ENCODE results near the gene ACBD4.
A peak's percentile ranks its signal among the peaks of the same experiment; 100 is the strongest.

The ACBD4 gene

GRCh38 chr17:45144199-45145034 is 8.9 kb downstream of the ACBD4 start:
- H3K27ac ChIP-seq = peak overlapping the region; percentile 86
- peak overlapping the region; percentile 98 for H3K4me2 ChIP-seq
- no peaks in the 10 kb centered on the region for H3K36me3 ChIP-seq
- TF ChIP-seq Cebpa-rat (IDR thresholded peaks at IDR 0.05) = no peak
- H3K9ac ChIP-seq = peak overlapping the region; percentile 80
- H3K9me3 ChIP-seq = no peaks in the 10 kb centered on the region
- H3K4me3 ChIP-seq = peak overlapping the region; percentile 65
- H3K27me3 ChIP-seq = no peaks in the 10 kb centered on the region
- peaks cover 56% of the 10 kb centered on the region for H3K4me1 ChIP-seq
- H4K20me1 ChIP-seq = peaks cover 9% of the 10 kb centered on the region

GRCh38 chr17:45145035-45145389 is 9.5 kb downstream of the ACBD4 start:
- Histone ChIP-seq H3K4me3 (peak overlapping the region; percentile 65), H4K20me1 (peaks cover 15% of the 10 kb centered on the region), H3K9me3 (no peaks in the 10 kb centered on the region), H3K27me3 (no peaks in the 10 kb centered on the region), H3K27ac (peak overlapping the region; percentile 86), H3K36me3 (no peaks in the 10 kb centered on the region), H3K4me2 (peak overlapping the region; percentile 98), H3K4me1 (peaks cover 50% of the 10 kb centered on the region), H3K9ac (peak overlapping the region; percentile 80)
- no peak for TF ChIP-seq Cebpa-rat (IDR thresholded peaks at IDR 0.05)

GRCh38 chr17:45146166-45146565 is 10.7 kb downstream of the ACBD4 start:
- Histone ChIP-seq H4K20me1 (peaks cover 27% of the 10 kb centered on the region), H3K27me3 (no peaks in the 10 kb centered on the region), H3K9me3 (no peaks in the 10 kb centered on the region), H3K36me3 (no peaks in the 10 kb centered on the region), H3K9ac (0 out of 2 replicates have a peak overlapping the region, but pooled peaks have one; percentile 94), H3K4me3 (no peak overlapping the region), H3K4me2 (peak overlapping the region; percentile 98), H3K27ac (no peak overlapping the region), H3K4me1 (peaks cover 57% of the 10 kb centered on the region)
- TF ChIP-seq Cebpa-rat (IDR thresholded peaks at IDR 0.05) = no peak

GRCh38 chr17:45146592-45146889 is 11.1 kb downstream of the ACBD4 start:
- Histone ChIP-seq H3K4me3 (peak overlapping the region; percentile 68), H3K27ac (peak overlapping the region; percentile 99), H3K9me3 (no peaks in the 10 kb centered on the region), H3K27me3 (no peaks in the 10 kb centered on the region), H3K4me2 (peak overlapping the region; percentile 98), H4K20me1 (peaks cover 30% of the 10 kb centered on the region), H3K4me1 (peaks cover 61% of the 10 kb centered on the region), H3K36me3 (no peaks in the 10 kb centered on the region), H3K9ac (peak overlapping the region; percentile 94)
- TF ChIP-seq Cebpa-rat (IDR thresholded peaks at IDR 0.05) = no peak

GRCh38 chr17:45146890-45147580 is 11.5 kb downstream of the ACBD4 start:
- Histone ChIP-seq H3K27ac (peak overlapping the region; percentile 99), H3K27me3 (no peaks in the 10 kb centered on the region), H3K4me1 (peaks cover 65% of the 10 kb centered on the region), H3K9me3 (no peaks in the 10 kb centered on the region), H3K36me3 (no peaks in the 10 kb centered on the region), H4K20me1 (peaks cover 34% of the 10 kb centered on the region), H3K4me2 (peak overlapping the region; percentile 98), H3K9ac (peak overlapping the region; percentile 94), H3K4me3 (peak overlapping the region; percentile 68)
- no peak for TF ChIP-seq Cebpa-rat (IDR thresholded peaks at IDR 0.05)

- Histone ChIP-seq H4K20me1 (peaks cover 34% of the 10 kb centered on the region), H3K36me3 (no peaks in the 10 kb centered on the region), H3K4me2 (peak overlapping the region; percentile 98), H3K27ac (peak overlapping the region; percentile 99), H3K9me3 (no peaks in the 10 kb centered on the region), H3K9ac (peak overlapping the region; percentile 94), H3K4me3 (peak overlapping the region; percentile 68), H3K4me1 (peaks cover 62% of the 10 kb centered on the region), H3K27me3 (no peaks in the 10 kb centered on the region)
- no peak for TF ChIP-seq Cebpa-rat (IDR thresholded peaks at IDR 0.05)
These were observed 12.2 kb downstream of the ACBD4 start for GRCh38 chr17:45147581-45148182.

- H3K4me2 ChIP-seq = peak within 1 kb of the TSS; percentile 98
- no peak for TF ChIP-seq Cebpa-rat (IDR thresholded peaks at IDR 0.05)
- H3K4me3 ChIP-seq = peak within 1 kb of the TSS; percentile 83
- H3K9ac ChIP-seq = peak within 1 kb of the TSS; percentile 94
- no peaks in the 10 kb centered on the region for H3K27me3 ChIP-seq
- peaks cover 55% of the 10 kb centered on the region for H3K4me1 ChIP-seq
- H4K20me1 ChIP-seq = peaks cover 34% of the 10 kb centered on the region
- peak within 1 kb of the TSS; percentile 99 for H3K27ac ChIP-seq
- H3K9me3 ChIP-seq = no peaks in the 10 kb centered on the region
- no peaks in the 10 kb centered on the region for H3K36me3 ChIP-seq
These were observed 12.9 kb downstream of the ACBD4 start, which contains the start of gene HEXIM1 for GRCh38 chr17:45148183-45149036. Gene HEXIM1 (plus strand): TSS chr17:45148475. CDS start chr17:45149191, 716 bp downstream.

GRCh38 chr17:45149037-45149668 is 13.7 kb downstream of the ACBD4 start:
- TF ChIP-seq Cebpa-rat (IDR thresholded peaks at IDR 0.05) = no peak
- Histone ChIP-seq H3K27me3 (no peaks in the 10 kb centered on the region), H3K4me1 (peaks cover 47% of the 10 kb centered on the region), H3K9ac (peak overlapping the region; percentile 85), H3K4me2 (peak overlapping the region; percentile 95), H4K20me1 (peaks cover 34% of the 10 kb centered on the region), H3K36me3 (no peaks in the 10 kb centered on the region), H3K27ac (peak overlapping the region; percentile 79), H3K9me3 (no peaks in the 10 kb centered on the region), H3K4me3 (peak overlapping the region; percentile 83)
